Glomerular visceral epithelial cell (primary cell): ENCODE data around the gene GSS.
A peak's percentile ranks its signal among the peaks of the same experiment; 100 is the strongest.
"Not testable (repeated sequence)": the region's sequence is repeated elsewhere in the genome, so short reads cannot be mapped to it uniquely, and the experiment has no call there.

Experiments used
- DNase-seq: peaks from one replicate; pipeline ENCODE4 v3.0.0-alpha.2; 2016; ENCODE audit errors: extremely low spot score

The GSS gene

DNA sequence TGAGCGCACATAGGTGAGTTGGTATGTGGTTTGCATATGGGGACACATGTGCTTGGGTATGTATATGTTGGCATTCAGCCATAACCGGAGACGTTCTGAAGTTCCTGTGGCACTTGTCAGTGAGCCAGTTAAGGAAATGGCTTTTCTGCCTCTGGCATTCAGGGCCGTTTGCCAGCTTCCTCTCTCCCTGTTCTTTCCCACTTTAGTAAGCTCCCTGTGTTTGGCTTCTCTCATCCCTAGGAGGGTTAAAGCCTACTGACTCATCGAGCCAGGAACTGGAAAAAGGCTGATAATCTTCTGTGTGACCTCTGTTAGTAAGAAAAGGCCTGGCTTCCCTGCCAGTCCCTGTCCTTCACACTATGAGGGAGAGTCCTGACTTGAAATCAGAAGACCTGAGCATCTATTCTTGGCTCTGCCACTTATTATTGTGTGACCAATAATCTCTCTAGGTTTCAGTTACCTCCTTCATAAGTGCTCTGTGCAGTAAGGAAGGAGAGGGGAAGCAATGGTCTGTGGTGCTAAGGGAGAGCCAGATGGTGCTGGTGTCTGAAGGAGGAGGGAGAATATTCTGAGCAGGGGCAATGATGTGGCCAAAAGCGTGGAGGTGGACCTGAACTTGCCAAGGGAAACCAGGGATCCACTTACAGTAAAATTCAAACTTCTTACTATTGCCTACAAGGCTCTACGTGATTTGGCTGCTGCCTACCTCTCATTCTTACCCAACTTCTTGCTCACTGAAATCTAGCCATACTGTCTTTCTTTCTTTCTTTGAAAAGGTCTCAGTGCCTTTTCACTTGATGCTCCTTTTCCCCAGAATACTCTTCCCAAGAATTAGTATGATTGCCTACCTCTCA, 47.8 kb downstream of the GSS start:
- peak; percentile 95 for DNase-seq

DNA sequence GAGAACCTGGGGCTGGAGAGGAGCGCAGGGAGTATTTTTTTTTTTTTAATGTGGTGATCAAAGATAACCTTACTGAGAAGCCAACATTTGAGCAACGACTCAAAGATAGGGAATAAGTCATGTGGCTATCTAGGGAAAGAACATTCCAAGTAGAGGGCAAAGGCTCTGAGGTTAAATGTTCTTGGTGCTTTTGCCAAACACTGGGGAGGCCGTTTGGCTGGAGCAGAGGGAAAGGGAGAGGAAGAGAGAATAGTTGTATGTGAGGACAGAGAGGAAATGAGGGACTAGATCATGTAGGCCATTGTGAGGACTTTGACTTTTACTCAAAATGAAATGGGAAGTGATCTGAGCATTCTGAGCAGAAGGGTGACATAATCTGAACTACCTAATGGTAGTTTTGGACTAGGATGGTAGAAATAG, 51.4 kb downstream of the GSS start:
- DNase-seq = no peak

DNA sequence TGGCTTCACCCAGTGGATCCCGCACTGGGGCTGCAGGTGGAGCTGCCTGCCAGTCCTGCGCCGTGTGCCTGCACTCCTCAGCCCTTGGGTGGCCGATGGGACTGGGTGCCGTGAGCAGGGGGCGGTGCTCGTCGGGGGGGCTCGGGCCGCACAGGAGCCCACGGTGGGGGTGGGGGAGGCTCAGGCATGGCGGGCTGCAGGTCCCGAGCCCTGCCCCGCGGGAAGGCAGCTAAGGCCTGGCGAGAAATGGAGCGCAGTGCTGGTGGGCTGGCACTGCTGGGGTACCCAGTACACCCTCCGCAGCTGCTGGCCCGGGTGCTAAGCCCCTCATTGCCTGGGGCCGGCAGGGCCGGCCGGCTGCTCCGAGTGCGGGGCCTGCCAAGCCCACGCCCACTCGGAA, 56.9 kb downstream of the GSS start:
- DNase-seq = not testable (repeated sequence)

DNA sequence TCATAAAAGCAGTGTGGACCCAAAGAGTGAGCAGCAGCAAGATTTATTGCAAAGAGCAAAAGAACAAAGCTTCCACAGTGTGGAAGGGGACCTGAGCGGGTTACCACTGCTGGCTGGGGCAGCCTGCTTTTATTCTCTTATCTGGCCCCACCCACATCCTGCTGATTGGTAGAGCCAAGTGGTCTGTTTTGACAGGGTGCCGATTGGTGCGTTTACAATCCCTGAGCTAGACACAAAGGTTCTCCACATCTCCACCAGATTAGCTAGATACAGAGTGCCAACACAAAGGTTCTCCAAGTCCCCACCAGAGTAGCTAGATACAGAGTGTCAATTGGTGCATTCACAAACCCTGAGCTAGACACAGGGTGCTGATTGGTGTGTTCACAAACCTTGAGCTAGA, 57.5 kb downstream of the GSS start:
- not testable (repeated sequence) for DNase-seq

DNA sequence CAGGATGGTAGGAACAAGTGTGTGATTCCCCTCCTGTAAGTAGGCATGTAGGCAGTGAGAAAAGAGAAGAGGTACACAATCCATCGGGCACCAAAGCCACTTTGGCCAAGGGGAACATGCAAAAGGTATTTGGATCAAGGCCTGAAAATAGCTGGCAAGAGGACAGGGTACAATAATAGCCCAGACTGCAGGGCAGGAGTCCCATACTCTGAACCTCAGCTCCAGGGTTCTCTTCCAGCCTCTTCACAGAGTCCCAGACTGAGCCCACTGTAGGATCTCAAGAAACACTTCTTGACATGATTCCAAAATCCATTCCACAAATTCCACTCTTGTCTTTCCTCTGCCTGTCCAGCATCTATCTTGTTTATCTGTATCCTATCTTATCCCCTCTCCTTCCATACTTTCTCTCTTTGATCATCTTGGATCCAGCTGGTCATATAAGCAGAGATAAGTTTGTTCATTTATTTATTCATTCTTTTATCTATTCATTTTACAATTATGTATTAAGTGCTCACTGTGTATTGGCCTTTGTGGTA, 59.5 kb downstream of the GSS start:
- DNase-seq = no peak

DNA sequence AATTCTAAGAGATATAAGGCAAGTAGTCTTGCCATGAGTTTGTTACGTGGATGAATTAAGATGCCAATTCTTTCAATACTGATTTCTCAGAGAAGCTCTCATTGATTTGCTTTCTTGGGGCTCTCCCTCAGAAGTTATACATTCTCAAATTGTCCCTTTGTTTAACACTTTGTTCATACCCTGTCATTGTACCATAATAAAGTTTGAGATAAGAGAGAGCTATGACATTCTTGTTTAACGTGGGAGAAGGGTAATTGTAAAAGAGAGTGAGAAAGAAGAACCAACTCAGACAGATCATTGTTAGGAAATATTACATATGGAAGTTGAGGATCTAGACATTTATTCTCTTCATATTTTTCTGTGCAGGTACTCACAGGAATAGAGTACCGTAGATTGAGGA, 60.1 kb downstream of the GSS start:
- DNase-seq = no peak

DNA sequence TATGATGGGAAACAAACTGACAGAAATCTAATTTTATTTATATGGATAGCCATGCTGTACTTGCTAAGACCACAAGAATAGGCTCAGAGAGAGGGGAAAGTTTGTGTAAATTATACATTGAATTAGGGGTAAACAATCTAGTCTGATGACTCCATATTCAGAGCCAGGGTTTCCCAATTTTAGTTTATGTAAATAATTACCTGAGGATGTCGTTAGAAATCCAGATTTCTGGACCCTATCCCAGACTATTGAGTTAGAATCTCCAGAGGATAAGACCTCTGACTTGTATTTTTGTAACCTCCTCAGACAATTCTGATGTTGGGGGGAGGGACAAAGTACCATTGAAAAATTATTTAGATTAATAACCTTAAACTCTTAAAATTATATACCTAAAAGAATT, 60.9 kb downstream of the GSS start:
- DNase-seq = no peak

DNA sequence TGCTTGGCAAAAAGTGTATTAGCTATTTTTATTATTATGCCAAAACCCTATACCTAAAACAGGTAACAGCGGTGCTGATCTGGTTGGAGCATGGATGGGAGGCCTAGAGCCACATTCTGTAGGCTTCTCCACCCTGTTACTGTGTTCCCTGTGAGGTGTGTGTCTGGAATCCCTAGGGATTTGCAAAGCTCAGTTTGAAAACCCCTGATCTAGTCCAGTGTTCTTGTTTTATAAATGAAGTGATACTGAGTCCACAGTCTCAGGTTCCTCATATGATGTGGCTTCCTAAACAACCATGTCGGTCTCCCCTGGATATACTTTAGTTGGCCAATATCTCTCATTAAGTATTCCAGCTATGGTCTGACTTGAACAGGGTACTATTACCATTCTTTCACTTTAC, 62.9 kb downstream of the GSS start:
- no peak for DNase-seq

DNA sequence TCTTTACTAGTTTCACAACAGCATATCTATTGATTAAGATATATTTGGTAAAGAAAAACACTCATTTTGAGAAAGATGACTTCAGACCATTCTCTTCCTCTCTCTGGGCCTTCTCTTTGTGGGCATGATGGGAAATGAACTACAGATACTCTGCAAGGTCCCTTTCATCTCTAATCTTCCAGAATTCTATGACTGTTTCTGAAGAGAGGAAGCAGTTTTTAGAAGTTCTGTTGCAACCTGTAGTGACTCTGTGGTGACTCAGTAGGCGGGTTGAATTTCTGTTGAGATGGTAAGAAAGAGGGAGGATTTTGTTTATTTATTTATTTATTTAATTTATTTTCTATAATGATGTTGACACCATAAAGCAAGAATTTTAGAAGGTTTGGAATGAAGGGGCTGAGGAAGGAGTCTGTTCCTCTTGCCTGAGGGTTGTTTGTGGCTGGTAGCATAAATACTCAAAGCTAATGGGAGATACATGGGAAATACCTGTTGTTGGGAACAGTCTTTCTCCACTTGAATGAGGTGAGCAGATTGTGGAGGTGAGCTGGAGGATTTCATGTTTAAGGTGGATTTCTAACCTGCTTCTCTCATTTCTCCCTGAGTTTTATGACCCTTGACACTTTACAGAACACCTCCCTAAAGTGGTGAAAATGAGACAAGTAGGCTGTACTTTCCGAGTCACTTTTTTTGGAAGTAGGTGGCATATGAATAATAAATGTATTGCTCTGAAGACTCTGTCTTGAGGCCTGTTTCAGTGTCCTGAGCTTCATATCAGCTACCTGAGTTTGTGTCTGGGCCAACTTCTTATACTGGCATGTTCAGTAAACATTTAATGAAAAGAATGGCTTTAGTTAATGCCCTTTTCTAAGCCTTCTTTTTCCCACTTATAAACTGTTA, 64.2 kb downstream of the GSS start:
- DNase-seq = no peak

DNA sequence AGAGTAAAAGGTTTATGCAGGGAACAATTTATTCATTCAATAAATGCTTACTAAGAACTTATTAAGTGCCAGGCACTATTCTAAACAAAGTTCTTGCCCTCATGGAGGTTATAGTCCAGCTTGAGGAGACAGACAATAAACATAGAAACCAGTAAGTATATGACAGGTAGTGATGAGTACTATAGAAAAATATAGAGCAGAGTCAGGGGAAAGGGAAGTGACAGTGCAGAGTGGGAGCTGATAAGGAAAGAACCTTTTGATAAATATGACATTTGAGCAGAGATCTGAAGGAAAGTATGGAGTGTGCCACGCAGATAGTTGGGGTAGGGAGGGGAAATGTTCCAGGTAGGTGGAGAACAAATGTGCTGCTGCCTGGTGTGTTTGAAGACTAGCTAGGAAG, 67.1 kb downstream of the GSS start:
- no peak for DNase-seq

DNA sequence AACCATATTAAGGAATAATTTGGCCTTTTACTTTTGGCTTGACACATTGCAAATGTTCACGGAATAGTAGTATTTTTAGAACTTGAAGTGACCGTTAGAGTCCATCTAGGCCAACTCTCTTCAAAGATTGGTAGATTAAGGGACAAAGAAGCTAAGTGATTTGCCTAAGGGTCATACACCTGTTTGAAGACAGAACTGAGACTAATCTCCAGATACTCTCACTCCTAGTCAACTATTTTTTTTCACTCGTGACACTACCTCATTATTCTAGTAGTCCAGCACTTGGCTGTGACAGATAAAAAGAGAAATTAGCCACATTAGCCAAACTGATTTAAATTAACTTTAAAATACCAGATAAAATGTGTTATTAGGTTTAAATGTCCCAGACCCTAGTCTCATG, 68.6 kb downstream of the GSS start:
- DNase-seq = no peak

DNA sequence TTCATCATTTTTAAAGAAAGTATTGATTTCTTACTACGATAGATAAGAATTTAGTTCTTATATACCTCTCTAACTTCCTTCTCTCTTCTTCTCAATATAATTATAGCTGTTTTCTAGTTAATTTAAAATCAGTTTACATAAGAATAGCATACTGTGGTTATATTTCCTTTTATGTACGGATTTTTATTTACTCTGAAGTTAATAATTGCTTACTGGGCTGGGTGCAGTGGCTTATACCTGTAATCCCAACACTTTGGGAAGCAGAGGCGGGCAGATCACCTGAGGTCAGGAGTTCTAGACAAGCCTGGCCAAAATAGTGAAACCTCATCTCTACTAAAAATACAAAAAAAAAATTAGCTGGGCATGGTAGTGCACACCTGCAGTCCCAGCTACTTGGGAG, 69.5 kb downstream of the GSS start:
- DNase-seq = no peak

DNA sequence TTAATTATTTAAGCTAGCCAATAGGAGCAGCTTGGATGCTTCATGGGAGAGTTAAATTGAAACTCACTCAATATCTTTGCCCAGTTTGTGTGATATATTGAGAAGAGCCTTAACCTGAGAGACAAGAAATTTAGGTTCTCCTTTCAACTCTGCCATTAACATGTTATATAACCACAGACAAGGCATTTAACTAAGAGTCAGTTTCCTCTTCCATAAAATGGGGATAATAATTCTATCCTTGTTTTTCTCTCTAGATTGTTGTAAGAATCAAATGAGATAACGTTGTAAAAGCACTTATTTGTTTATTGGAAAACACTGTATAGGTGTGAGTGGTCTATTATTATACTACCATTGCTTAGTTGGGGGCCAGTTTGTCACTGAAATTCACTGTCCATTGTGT, 71.3 kb downstream of the GSS start:
- DNase-seq = no peak

DNA sequence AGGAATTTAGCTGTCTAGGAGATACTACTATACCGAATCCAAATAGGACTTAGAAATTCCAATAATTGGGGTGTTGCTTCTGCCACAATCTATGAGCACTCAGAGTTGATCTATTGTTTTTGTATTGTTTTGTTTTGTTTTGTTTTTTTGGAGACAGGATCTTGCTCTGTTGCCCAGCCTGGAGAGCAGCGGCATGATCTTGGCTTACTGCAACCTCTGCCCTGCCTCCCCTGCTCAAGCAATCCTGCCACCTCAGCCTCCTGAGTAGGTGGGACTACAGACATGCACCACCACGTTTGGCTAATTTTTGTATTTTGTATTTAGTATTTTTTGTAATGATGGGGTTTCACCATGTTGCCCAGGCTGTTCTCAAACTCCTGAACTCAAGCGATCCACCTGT, 71.8 kb downstream of the GSS start:
- no peak for DNase-seq

DNA sequence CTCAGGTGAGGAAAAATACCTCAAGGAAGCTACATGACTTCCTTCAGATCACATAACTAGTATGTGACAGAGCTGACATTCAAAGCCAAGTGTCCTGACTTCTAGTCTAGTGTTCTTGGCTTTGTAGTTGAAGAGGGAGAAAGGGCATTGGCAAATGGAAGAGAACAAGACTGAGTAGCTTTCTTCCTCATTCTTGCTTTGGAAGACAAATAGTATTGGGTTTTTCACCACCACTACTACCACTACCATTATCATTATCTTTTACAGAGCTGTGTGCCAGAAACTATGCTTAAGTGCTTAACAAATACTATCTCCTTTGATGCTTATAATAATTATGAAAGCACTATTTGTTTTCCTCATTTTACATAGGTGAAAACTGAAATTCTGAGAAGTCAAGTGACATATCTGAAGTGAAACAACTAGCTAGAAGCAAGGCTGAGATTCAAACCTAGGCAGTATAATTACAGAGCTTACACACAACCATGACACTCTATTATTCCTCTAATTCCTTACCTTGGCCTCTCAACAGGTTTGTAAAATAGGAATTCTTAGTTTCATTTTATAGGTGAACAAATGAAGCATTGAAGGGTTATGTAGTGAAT, 72.4 kb downstream of the GSS start:
- no peak for DNase-seq

DNA sequence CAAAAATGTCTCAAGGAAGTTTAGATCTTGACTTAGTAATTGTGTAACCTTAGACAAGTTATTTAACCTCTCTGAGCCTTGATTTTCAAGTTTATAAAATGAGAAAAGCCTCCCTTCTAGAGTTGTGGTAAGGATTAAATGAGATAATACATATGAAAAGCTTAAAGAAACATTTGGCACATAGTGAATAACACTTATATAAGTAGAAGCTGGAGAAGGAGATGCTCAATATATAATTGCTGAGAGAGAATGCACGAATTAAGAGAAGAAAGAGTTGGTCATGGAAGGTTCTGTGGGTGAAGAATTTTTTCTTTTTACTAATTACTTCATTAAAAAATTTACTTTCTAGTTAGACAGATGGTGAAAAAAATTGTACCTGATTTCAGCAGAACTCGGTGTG, 73.9 kb downstream of the GSS start:
- no peak for DNase-seq

DNA sequence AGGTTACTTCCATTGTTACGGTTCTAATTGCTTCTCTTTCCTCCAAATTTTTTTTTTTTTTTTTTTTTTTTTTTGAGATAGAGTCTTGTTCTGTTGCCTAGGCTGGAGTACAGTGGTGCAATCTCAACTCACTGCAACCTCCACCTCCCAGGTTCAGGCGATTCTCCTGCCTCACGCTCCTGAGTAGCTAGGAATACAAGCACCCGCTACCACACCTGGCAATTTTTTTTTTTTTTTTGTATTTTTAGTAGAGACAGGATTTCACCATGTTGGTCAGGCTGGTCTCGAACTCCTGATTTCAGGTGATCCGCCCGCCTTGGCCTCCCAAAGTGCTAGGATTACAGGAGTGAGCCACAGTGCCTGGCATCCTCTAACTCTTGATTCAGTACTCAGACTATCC, 74.6 kb downstream of the GSS start:
- not testable (repeated sequence) for DNase-seq

DNA sequence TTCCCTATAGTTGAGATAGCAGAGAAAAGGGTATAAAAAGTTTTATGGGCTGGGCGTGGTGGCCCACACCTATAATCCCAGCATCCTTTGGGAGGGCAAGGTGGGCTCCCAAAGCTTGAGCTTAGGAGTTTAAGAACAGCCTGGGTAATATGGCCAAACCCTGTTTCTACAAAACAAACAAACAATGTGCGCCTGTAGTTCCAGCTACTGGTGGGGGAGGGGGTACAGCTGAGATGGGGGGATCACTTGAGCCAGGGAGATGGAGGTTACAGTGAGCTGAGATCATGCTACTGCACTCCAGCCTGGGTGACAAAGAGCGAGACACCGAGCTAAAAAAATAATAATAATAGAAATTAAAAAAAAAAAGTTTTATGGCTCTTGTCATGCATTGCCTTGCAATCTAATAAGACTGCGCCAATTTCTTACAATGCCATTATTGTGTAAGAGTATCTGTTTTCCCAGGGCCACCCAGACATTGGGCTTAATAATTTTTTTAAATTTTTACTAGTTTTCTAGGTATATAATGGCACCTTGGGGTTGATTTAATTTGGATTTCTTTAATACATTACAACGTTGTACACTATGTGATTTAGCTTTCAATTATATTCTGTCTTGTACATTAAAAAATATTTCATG, 75.3 kb downstream of the GSS start:
- no peak for DNase-seq
